GM12878 (cell line): Measurements from ENCODE around the gene RAD17.

Experiments
- BHLHE40 ChIP-seq, 2 experiments: fragments of 450-650 bp in 1 of 2; IDR thresholded peaks; 2 replicates each; pipeline ENCODE4 v1.6.1; 2011 to 2017; ENCODE audit warnings: low read depth in 2 of 2, borderline replicate concordance in 1 of 2, improper control_type of control experiment in 1 of 2, low read length in 1 of 2, mild to moderate bottlenecking in 1 of 2
- MXI1 ChIP-seq: fragments of 150-350 bp; IDR thresholded peaks from 2 replicates; pipeline ENCODE4 v1.6.1; 2011; ENCODE audit warnings: low read depth, mild to moderate bottlenecking, inconsistent platforms, low read length, improper control_type of control experiment

GRCh38 chr5:69372394-69372793 is 2.8 kb downstream of the RAD17 start:
- TF ChIP-seq MXI1 = no peak
- TF ChIP-seq BHLHE40 (IDR thresholded peaks at IDR 0.05; ENCODE audit: borderline replicate concordance in 1 of 2, low read depth in 2 of 2, low read length in 1 of 2) = no peak
